A673 (cell line): ENCODE data around the gene EFCAB6.

Source experiments
- CTCF ChIP-seq: fragments of 300-800, 200-600 bp; sonication (generic); conservative IDR thresholded peaks from 2 replicates; pipeline ENCODE4 v1.5.1; 2017; ENCODE audit warnings: low read depth, mild to moderate bottlenecking, antibody characterized with exemption, low read length, moderate library complexity, mixed read lengths
- EZH2 ChIP-seq: fragments of 200-600 bp; sonication (generic); IDR thresholded peaks from 2 replicates; pipeline ENCODE4 v1.6.1; 2017; ENCODE audit warnings: borderline replicate concordance, low read depth, mild to moderate bottlenecking, mixed read lengths, antibody characterized with exemption, low read length; ENCODE audit not compliant: poor library complexity, severe bottlenecking

GRCh38 chr22:43726964-43727543, 85.1 kb downstream of the EFCAB6 start:
- TF ChIP-seq CTCF (no peak), EZH2 (no peak)
